Measurements from ENCODE around the gene DPH7. TPM values are rescaled to one million over a fixed set of nuclear protein-coding genes. Genes with fewer than 3 reads are reported as not detected.
"Not testable (repeated sequence)": the region's sequence is repeated elsewhere in the genome, so short reads cannot be mapped to it uniquely, and the experiment has no call there.

Gene DPH7
- total RNA-seq, 6 experiments from 2014 or later, result 9.2 to 17.8 (median 11.8) TPM

DNA sequence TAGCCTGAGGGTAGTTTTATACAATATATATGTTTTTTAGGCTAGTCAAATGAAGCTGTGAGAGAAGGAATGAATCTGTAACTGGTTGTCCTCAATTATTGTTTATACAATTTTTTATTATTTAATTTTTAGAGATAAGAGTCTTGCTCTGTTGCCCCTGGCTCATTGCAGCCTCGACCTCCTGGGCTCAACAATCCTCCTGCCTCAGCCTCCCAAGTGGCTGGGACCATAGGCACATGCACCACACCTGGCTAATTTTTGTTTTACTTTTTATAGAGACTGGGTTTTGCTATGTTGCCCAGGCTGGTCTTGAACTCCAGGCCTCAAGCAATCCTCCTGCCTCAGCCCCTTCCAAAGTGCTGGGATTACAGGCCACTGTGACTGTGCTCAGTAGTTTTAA lies 24.4 kb downstream of the DPH7 start:
- TF ChIP-seq, protein P1, sequence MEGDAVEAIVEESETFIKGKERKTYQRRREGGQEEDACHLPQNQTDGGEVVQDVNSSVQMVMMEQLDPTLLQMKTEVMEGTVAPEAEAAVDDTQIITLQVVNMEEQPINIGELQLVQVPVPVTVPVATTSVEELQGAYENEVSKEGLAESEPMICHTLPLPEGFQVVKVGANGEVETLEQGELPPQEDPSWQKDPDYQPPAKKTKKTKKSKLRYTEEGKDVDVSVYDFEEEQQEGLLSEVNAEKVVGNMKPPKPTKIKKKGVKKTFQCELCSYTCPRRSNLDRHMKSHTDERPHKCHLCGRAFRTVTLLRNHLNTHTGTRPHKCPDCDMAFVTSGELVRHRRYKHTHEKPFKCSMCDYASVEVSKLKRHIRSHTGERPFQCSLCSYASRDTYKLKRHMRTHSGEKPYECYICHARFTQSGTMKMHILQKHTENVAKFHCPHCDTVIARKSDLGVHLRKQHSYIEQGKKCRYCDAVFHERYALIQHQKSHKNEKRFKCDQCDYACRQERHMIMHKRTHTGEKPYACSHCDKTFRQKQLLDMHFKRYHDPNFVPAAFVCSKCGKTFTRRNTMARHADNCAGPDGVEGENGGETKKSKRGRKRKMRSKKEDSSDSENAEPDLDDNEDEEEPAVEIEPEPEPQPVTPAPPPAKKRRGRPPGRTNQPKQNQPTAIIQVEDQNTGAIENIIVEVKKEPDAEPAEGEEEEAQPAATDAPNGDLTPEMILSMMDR (IDR thresholded peaks at IDR 0.05), result no peak
- no peak for TF ChIP-seq POLR2A (IDR thresholded peaks at IDR 0.05)
- ATAC-seq (no peak), DNase-seq (no peak)
- WGBS (ENCODE audit: insufficient coverage, low coverage, low lambda C conversion rate, missing lambda C conversion rate), result 83% methylated on average over 1 of the region's 1 CpG
- H3K4me3 ChIP-seq, result no peak overlapping the region
- H3K9me3 ChIP-seq, result no peaks in the 10 kb centered on the region
- H3K4me1 ChIP-seq, result peaks cover 0 to 16% (median 7%) of the 10 kb centered on the region in 4 donors
- intact Hi-C loops (cut with DNase I), result no loop called here
- peaks cover 0 to 29% (median 7%) of the 10 kb centered on the region in 4 donors for H3K36me3 ChIP-seq
- no peaks in the 10 kb centered on the region for H3K27me3 ChIP-seq
- no peak overlapping the region for H3K27ac ChIP-seq

DNA sequence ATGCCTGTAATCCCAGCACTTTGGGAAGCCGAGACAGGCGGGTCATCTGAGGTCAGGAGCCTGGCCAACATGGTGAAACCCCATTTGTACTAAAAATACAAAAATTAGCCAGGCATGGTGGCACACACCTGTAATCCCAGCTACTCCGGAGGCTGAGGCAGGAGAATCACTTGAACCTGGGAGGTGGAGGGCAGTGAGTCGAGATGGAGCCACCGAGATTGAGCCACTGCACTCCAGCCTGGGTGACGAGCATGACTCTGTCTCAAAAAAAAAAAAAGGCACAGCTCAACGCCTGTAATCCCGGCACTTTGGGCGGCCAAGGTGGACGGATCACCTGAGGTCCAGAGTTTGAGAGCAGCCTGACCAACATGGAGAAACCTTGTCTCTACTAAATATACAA lies 25.1 kb downstream of the DPH7 start:
- DNase-seq; H3K27ac ChIP-seq; ATAC-seq; intact Hi-C loops (cut with DNase I); H3K4me3 ChIP-seq; H3K9me3 ChIP-seq; H3K27me3 ChIP-seq: not testable (repeated sequence)
- 85% methylated on average over 9 of the region's 10 CpGs for WGBS (ENCODE audit: insufficient coverage, low coverage, low lambda C conversion rate, missing lambda C conversion rate)
- peaks cover 0 to 22% (median 9%) of the 10 kb centered on the region in 4 donors for H3K4me1 ChIP-seq
- peaks cover 0 to 29% (median 7%) of the 10 kb centered on the region in 4 donors for H3K36me3 ChIP-seq

DNA sequence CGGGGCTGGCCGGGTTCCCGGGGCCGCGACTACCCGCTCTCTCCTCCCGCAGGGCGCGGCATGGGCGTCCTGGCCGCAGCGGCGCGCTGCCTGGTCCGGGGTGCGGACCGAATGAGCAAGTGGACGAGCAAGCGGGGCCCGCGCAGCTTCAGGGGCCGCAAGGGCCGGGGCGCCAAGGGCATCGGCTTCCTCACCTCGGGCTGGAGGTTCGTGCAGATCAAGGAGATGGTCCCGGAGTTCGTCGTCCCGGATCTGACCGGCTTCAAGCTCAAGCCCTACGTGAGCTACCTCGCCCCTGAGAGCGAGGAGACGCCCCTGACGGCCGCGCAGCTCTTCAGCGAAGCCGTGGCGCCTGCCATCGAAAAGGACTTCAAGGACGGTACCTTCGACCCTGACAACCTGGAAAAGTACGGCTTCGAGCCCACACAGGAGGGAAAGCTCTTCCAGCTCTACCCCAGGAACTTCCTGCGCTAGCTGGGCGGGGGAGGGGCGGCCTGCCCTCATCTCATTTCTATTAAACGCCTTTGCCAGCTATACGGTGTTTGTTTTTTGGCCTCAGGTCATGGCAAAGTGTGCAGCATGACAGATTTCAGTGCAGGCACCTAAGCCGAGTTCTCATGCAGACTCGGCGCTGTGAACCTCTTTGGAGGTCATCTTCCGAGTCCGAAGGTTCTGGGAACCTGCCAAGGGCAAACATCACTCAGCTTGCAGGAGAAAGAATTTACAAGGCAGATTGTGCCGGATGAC lies 26.5 kb downstream of the DPH7 start:
- intact Hi-C loops (cut with DNase I), result no loop called here
- 7% methylated on average over 9 of the region's 58 CpGs for WGBS (ENCODE audit: insufficient coverage, low coverage, low lambda C conversion rate, missing lambda C conversion rate)
- DNase-seq (peak in 2 of 3 donors; percentile 50 to 74), ATAC-seq (peak in 3 of 4 donors; percentile 1 to 13 (median 7))
- Histone ChIP-seq H3K4me1 (peaks cover 0 to 22% (median 9%) of the 10 kb centered on the region in 4 donors), H3K9me3 (no peaks in the 10 kb centered on the region), H3K36me3 (peaks cover 0 to 18% (median 3%) of the 10 kb centered on the region in 4 donors), H3K27me3 (no peaks in the 10 kb centered on the region), H3K4me3 (peak overlapping the region; percentile 80 to 89 (median 82)), H3K27ac (peak overlapping the region; percentile 49 to 78 (median 54))
- TF ChIP-seq, protein P1 (IDR thresholded peaks at IDR 0.05), result no peak
- TF ChIP-seq POLR2A (IDR thresholded peaks at IDR 0.05), result no peak

DNA sequence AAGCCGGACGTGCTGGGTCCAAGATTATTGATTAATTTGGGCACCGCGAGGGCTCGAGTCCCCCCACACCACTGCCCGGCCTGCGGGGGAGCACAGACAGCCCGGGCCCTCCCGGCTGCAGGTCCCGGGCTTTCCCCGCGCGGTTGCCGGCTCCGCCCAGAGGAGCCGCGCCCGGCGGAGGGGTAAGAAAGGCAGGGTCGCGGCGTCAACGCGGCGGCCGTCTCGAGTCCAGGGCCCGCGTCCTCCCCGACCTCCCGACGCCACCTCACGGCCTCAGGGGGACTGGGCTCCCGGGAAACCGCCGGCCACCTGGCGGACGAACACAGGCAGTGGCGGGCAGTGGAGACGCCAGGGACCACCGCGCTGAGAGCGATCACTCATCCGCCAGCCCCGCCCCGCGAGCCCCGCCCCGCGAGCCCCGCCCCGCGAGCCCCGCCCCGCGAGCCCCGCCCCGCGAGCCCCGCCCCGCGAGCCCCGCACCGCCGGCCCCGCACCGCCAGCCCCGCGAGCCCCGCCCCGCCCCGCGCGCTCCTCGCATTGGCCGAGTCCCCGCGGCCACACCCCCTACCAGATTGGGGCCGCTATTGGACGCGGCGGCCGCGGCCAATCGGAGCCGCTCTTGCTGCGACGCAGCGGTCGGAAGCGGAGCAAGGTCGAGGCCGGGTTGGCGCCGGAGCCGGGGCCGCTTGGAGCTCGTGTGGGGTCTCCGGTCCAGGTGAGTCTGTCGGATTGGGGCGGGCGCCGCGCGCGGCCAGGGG lies 27.3 kb downstream of the DPH7 start, which contains the start of gene MRPL41:
Gene MRPL41, plus strand, starts transcription at position 616 of the 758 bp plus-strand sequence. CDS start 203 bp downstream, outside the sequence.
- DNase-seq (peak; percentile 93 to 96 (median 94)), ATAC-seq (peak; percentile 77 to 87 (median 78))
- Histone ChIP-seq H3K36me3 (peaks cover 0 to 18% (median 3%) of the 10 kb centered on the region in 4 donors), H3K27me3 (no peaks in the 10 kb centered on the region), H3K4me1 (peaks cover 0 to 22% (median 9%) of the 10 kb centered on the region in 4 donors), H3K4me3 (peak within 1 kb of the TSS; percentile 80 to 89 (median 82)), H3K9me3 (no peaks in the 10 kb centered on the region), H3K27ac (peak within 1 kb of the TSS; percentile 49 to 78 (median 54))
- no CpG with 5 or more reads among the region's 106 CpGs for WGBS (ENCODE audit: insufficient coverage, low coverage, low lambda C conversion rate, missing lambda C conversion rate)
- intact Hi-C loops (cut with DNase I), result no loop called here
- TF ChIP-seq, protein P1 (IDR thresholded peaks at IDR 0.05), result peak in 3 of 4 donors; percentile 23 to 41 (median 29)
- TF ChIP-seq POLR2A (IDR thresholded peaks at IDR 0.05), result peak; percentile 79

DNA sequence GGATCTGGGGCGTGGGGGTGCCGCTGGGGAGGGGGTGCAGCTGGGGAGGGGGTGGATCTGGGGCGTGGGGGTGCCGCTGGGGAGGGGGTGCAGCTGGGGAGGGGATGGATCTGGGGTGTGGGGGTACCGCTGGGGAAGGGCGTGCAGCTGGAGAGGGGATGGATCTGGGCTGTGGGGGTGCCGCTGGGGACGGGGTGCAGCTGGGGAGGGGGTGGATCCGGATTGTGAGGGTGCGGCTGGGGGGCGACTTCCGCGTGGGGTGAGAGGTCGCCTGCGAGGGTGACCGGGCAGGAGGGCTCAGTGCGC lies 27.8 kb downstream of the DPH7 start:
- intact Hi-C loops (cut with DNase I); ATAC-seq; H3K27me3 ChIP-seq; H3K9me3 ChIP-seq; DNase-seq: not testable (repeated sequence)
- Histone ChIP-seq H3K4me3 (peak overlapping the region; percentile 59 to 89 (median 70)), H3K27ac (peak overlapping the region in 1 of 3 donors; percentile 77), H3K4me1 (peaks cover 0 to 22% (median 9%) of the 10 kb centered on the region in 4 donors), H3K36me3 (peaks cover 0 to 18% (median under 1%) of the 10 kb centered on the region in 4 donors)
- 2% methylated on average over 10 of the region's 17 CpGs for WGBS (ENCODE audit: insufficient coverage, low coverage, low lambda C conversion rate, missing lambda C conversion rate)
